LoVo (cell line): ENCODE measurements around the gene CCDC154.
"Not testable (repeated sequence)": the region's sequence is repeated elsewhere in the genome, so short reads cannot be mapped to it uniquely, and the experiment has no call there.

Source experiments
- DNase-seq: peaks from one replicate; pipeline ENCODE4 v3.0.0-alpha.2; 2016; ENCODE audit warnings: low spot score

The CCDC154 gene

DNA sequence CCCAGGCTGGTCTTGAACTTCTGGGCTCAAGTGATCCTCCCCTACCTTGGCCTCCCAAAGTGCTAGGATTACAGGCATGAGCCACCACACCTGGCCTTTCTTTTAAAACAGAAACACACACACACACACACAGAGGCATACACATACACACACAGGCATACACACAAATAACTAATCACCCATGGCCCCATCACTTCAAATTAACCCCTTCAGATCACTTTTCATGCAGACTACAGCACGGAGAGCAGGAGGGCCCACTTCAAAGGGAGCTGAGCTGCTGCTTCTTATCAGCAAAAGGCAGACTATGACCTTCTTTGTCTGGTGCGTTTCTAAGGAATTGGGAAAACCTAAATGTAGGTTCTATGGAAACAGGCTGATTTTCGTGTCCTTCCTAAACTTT is 28.6 kb upstream of the CCDC154 start:
- no peak for DNase-seq

DNA sequence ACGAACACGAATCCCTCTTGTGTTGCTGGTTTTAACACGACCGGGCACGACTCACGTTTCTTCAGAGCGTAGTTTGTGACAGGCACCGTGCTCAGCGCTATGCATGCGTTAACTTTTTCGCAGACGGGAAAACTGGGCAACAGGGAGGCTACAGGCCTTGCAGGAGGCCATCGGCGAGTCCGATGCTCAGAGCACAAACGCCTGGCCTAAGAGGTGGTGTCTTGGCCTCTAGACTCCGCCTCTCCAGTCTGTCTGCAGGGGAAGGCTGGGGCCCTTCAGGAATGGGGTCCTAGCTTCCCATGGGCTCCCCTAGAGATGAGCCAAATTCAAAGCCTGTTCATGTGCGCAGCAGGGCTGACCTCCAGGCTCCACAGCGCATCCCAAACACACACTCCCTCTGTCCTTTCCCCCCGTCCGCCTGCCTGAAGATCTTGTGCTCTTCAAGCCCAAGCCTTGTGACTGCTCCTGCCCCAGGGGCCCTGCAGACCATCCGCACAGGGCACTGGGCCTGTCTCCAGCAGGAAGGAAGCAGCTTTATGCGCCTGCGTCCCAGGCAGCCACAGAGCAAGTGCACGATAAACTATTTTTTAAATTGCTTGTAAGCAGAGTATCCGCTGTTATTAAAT is 27.3 kb upstream of the CCDC154 start:
- DNase-seq: no peak

DNA sequence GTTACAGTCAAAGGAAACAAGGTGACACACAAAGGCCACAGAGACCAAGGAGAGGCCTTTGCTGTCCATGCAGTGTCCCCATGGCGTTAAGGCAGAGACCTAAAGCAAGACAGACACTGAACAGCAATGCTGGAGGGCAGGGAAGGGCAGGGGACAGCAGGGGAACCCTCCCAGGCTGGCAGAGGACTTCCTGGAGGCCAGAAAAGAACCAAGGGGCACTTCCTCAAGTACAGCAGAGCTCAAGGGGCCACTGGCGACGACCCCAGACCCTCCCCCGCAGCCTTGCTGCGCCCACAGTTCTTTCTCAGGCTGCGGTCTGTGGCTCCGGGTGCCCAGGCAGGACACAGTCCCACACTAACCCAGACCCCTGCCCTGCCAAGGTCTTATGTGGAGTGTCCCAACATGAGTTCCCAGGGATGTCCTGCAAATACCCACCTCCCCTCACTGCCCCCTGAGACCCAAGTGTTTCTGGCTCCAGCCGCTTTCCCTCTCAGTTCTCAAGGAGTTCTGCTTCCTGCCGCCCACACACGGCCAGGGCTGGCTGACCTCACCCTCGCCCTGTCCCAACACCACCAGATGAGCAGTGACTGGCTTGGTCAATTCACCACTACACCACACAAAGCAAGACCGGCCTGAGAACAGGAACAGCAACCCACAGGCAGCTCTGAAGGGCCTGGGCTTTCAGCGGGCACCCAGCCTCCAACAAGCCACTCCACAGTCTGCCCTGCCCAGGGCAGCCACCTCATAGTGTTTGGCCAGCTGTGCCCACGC is 26.3 kb upstream of the CCDC154 start:
- DNase-seq: no peak

DNA sequence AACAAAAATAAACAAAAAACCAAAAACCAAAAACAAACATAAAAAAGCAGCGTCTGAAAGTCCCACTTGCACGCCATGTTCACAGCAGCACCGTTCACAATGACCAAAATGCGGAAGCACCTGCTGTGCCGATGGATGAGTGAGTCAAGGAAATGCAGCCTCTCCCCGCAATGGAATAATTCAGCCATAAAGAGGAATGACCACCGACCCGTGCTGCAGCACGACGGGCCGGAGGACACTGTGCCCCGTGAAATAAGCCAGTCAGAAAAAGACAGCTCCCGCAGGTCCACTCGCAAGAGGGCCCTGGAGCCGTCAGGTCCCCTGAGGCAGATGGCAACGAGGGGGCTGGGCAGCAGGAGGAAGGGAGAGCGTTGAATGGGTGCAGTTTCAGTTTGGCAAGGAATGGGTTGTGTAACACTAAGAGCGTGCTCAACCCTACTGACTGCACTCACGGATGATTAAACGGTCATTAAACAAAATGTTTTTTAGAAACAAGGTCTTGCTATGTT is 25.4 kb upstream of the CCDC154 start:
- no peak for DNase-seq

DNA sequence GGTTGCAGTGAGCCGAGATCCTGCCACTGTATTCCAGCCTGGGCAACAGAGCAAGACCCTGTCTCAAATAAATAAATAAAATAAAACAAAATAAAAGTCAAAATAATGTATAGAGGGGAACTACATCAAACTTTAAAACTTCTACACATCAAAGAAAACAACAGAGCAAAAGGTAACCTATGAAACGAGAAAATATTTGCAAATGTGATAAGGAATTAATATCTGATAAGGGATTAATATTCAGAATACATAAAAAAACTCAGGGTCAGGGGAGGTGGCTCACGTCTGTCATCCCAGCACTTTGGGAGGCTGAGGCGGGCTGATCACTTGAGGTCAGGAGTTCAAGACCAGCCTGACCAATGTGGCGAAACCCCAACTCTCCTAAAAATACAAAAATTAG is 24.8 kb upstream of the CCDC154 start:
- not testable (repeated sequence) for DNase-seq

DNA sequence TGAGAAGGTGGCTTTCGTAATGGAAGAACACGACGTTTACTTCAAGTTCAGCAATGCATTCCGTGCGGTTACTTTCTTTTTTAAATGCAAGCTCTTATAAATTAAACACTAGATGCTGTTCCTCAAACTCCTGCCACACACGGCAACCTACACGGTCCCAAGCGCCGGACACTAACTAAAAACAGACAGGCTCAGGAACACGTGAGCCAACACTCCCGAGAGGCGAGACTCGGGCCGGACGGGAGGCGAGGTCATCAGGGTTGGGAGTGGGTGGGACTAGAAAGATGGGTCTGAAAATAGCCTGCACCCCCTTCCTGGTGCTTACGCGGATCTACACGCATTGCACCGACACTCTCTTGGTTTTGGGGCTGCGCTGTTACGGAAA is 24.1 kb upstream of the CCDC154 start:
- no peak for DNase-seq

DNA sequence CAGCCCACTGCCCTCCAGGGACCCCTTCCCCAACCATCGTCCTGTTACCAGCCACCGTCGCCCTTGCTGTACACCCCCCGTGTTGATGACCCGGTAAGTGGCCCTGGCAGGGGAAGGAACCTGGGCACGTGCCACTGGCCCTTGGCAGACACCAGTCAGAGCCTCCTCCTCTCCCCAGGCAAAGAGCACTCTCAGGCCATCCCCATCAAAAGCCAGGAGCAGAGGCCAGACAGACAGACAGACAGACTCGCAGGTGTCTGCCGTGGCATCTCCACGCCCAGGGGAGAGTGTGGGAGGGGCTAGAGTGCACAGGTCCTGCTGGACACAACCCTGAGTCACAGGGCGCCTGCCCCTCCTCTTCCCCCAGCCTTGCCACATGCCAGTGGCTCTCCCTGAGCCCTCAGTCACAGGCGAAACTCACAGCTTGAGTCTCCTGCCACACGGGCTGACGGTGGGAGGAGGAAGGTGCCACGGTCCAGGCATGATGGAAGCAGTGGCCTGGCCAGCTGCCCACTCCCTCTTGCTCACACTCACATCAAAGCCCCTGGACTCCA is 22.7 kb upstream of the CCDC154 start:
- no peak for DNase-seq

DNA sequence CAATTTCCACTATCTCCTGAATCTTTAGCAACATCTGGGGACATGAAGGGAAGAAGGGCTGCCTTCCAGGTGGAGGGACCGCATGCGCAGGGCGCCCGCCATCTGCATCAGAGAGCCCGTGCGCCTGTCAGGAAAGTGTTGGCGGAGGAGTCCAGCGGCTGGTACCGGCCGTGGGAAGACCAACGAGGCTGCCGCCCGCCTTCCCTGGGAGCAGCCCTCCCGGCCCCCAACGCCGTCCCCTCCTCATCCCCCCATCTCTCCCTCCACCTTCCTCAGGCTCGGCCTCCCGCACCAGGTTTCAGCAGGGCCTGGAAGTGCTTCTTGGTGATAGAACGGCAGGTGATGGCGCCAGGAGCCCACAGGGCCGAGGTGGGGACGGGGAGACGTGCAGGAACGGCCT is 21.7 kb upstream of the CCDC154 start:
- no peak for DNase-seq

DNA sequence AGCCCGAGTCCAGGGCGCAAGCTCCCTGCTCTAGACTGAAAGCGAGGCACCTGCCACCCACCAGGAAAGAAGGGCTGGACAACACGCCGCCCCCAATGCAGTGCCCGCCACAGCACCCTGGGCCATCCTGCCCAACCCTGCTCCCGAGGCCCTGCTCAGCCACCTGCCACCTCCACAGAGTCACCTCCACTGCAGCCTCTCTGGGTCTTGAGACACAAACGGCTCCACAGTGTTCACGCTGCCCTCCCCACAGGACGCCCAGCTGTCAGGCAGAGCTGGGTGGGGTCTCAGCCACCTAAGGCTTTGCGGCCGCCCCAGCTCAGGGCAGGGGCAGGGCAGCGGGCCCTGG is 21.2 kb upstream of the CCDC154 start:
- no peak for DNase-seq

DNA sequence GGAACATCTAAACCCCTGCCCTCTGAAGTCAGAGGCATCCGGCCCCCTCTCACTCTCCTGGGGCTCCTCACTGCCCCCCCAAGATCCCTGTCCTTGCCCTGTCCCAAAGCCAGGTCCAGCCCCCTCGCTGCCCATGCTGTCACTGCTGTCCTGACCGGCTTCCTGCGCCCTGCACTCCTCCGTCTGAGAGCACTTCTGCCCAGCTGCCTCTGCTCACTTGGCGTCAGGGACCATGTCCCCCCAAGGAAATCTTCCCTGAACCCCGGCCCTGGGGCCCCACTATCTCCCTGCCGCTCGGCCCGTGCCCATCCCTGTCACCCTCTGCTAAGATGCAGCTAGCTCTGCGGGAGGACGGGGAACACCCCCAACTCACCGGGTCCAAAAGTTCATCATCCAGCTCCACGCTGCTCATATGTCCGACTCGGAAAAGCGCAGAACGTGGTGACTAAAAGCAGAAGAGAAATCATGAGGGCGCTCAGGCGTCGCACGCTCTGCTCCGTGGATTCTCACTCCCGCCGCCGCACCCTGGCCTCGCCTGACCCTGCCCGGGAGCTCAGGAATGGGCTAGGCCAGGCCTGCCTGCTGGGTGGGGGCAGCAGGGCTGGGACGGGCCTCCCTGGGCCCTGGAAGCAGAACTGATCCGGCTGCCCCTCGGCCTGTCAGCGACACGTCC is 20.7 kb upstream of the CCDC154 start:
- DNase-seq: no peak

DNA sequence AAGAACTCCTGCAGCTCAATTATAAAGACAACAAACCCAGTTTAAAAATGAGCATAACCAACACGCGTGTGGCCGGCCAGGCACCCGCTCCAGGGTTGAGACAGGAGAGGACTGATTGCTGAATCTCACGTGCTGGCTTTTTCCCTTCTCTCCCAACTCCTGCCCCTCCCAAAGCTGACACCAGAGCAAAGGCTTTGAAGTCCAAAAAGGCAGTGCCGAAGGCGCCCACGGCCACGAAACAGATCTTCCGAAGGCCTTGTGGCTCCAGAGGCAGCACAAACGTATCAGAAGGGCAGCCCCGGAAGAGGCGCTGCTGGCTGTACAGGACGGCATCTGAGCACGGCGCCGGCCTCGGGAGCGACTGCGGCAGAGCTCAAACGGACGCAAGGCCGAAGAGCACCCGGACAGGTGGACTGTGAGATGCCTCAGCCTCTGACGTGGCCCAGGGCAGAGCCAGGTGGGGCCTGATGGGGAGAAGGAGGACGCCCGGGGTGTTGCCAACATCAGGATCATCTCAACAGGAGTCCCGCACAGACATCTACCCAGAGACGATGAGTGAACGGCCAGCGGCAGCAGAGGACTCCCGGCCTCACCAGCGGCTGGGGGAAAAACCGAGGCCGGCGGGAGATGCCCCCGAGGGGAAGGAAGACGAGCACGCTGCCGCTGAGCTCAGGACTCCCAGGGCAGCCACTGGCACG is 20.0 kb upstream of the CCDC154 start:
- DNase-seq: no peak

DNA sequence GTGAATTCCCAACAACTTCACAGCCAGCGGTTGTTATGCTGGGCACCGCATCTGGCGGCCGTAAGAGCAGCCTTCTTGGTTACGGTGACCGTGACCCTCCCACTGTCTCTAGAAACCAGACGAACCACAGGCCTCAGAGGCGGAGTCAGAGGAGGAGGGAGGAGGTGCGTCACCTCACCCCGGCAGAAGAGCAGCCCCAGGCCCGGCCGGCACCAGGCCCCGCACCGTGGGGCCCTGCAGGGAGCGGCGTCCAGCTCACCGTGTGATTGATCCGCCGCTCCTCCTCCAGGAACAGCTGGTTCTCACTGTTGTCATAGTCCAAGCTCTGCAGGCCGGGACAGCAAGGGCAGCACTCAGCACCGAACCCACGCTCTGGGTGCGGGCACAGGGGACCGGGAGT is 16.8 kb upstream of the CCDC154 start:
- no peak for DNase-seq

DNA sequence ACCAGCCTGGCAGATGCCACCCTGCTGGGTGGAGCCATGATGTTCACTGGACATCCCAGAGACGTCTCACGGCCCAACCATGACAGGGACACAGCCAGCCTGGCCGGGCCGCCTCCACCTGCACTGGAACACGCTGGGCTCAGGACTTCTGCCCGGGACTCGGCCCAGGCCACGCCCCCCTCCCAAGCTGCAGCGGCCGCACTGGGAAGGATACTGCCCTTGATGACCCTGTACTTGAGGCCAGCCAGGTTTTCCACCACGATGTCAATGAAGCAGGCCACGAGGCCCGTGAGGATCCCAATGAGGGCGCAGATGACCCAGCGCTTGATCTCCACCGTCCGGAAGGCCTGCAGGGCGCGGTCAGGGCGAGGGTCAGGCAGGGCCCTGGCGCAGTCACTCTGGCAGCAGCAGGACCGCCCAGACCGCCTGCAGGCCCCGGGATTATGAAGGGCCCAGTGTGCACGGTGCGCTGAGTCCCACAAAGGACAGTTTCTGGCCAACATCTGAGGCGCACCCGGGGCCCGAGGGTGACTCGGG is 16.3 kb upstream of the CCDC154 start:
- no peak for DNase-seq

DNA sequence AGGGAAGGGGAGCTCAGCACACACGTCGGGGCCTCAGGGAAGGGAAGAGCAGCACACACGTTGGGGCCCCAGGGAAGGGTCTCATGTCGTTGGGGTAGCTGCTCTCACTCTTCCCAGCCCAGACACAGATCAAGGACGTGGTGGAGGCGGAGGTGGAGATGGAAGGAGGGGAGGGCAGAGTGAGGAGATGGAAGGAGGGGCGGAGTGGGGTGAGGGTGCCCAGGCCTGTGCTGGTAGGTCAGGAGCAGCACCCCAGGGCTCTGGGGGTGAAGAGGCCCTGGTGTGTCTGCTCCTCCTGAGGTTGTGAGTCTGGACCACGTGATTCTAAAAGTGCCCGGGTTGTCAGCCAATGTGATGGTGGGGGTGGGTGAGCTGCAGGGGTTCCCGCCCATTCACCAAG is 15.6 kb upstream of the CCDC154 start:
- no peak for DNase-seq

DNA sequence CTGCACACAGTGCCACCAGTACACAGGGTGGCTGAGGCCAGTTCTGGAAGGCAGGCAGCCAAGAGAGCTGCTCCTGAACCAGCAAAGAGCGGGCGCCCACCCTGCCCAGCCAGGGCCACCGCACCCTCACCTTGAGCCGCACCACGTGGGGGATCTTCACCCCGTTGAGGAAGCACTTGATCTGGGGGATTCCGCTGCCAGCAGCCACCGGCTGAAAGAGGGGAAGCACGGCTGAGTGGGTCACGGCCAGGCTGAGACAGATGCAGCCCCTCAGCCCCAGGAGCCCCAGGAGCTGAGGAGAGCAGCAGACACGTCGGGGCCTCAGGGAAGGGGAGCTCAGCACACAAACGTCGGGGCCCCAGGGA is 14.6 kb upstream of the CCDC154 start:
- no peak for DNase-seq

DNA sequence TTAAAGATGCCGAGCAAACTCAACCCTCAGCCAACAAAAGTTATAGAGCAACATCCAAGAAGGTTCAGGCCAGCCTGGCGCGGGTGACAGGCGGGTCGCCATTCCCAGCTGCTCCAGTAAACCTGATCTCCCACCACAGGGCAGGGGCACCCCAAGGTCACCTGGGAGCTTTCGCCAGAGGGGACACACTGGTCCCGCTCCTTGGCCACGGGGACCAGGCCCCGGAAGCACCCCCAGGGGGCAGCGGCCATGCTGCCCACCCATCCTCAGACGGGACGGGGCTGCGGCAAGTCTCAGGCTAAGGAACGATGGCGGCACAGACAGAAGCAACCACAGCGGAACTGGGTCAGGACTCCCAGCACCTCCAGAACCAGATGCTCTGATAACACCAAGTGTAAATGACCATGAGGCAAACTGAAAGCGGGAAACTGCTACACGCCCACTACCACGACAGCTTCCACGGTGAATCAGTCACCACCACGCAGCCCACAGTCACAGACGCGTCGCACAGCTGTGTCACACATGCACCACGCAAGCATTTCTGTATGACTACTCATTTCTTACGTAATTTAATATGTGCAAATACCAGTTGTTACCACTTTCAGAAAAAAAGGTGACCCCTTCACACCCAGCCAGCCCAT is 14.1 kb upstream of the CCDC154 start:
- no peak for DNase-seq

DNA sequence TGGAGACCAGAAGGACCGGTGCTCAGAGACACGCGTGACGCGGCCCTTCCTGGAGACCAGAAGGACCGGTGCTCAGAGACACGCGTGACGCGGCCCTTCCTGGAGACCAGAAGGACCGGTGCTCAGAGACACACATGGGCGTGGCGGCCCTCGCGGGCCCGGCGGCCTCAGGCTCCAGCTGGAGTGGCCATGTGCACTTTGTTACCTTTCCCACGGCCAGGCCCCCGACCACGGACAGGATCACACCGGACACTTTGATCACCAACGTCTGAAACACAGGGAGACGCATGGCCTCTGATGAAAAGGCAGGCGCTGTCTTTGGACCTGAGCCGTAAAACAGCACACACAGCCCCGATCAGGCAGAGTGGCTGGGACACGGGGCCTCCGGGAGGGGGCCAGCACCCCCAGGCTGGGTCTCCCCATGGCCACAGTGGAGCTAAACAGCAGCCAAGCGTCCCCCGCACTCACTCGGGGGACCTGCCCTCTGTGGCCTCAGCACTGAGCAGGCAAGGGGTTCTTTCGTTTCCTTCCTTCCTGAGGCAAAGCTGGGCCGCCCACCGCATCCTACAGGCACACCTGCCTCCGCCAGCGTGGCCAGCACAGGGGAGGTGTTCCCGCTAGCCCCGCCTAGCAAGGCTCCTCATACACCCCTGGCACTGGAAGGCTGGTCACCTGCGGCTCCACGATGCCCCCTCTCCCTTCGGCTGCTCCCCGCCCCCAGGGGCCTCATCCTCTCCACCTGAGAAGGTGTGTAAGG is 13.3 kb upstream of the CCDC154 start:
- no peak for DNase-seq

DNA sequence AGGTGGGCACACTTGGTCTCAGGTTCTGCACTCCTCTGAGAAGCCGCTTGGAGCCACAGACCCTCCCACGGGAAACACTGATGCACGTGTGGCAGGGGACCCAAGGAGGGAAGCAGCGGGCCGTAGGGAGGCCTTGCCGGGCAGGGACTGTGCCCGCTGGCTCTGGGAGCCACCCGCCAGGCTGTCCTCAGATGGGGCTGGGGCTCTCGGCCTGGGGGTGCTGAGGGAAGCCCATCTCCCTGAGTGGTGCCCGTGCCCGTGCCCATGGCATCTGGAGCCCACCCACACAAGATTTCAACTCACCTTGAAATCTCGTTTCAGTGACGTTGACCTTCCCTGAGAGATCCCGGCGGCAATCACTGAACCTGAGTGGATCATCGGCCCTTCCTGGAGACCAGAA is 12.6 kb upstream of the CCDC154 start:
- no peak for DNase-seq

DNA sequence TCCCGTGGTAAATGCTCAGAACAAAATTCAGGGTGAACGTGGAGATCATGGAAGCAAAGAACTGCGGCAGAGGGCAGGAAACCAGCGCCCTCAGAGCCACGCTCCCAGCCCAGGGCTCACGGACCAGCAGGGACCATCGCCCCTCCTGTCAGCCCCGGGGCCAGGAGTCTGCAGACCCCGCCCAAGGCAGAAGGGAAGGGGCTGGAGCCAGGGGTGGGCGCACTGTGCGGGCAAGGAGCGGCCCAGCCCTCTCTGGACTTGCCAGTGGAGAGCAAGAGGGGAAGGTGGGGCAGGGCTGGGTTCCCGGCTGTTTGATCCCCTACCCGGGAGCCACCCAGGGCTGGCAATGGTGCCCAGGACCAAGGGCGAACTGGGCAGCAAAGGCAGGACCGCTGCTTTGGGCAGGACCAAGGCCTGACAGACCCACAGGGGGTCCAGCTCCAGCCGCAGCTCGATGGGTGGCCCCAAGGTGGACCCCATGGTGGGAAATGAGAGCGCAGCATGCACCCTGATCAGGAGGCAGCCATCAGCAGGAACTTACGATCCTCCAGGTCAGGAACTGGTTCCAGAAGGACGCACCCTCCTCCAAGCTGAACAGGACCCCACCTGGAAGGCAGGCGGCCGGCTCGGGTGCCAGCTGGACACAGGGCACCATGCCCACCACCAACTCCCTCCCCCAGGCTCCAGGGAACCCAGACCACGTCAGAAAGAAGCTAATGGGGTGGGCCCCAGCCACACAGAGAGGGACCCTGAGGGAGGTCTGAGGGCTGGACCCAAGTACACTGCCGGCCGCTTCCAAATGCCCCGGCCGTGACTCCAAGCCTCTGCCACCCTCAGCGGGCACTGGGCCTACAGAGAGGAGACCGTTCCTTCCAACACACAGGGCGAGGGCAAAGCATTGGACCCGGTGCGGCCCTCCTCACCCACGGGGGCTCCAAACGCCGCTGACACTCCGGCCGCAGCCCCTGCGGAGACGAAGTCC is 11.1 kb upstream of the CCDC154 start:
- DNase-seq: no peak

DNA sequence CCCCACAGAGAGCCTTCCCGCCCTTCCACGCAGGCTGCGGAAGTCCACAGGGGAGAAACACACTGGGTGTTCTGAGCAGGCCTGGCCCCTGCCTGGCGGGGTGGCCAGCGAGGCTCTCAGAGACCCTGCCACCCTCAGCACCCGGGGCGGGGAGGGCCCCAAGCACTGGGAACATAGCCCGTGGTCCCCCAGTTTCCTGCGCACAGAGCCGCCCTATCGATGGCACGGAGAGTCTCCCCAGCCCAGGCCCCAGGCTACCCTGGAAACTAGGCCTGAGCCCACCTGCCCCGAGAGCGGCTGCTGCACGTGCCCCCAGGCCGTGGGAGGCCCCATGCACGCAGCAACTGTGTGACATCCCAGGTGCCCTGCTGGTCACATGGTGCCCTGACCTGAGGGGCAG is 10.2 kb upstream of the CCDC154 start:
- no peak for DNase-seq
